Stimulated activated CD8-positive, alpha-beta memory T cell treated with anti-CD3 and anti-CD28 coated beads, Interleukin-7, amount 100 ng/mL, for 24 hours (primary cell): Measurements from ENCODE around the gene RAD50.
A peak's percentile ranks its signal among the peaks of the same experiment; 100 is the strongest.
"Not testable (repeated sequence)": the region's sequence is repeated elsewhere in the genome, so short reads cannot be mapped to it uniquely, and the experiment has no call there.

Experiments
- DNase-seq: peaks from one replicate; pipeline ENCODE4 v3.0.0-alpha.2; 2020; ENCODE audit warnings: low read depth

The RAD50 gene

GRCh38 chr5:132556763-132557477 lies at the start of gene RAD50:
RAD50 (plus strand) TSS chr5:132556977; CDS start chr5:132557325, 348 bp downstream.
- DNase-seq, result peak; percentile 86

- DNase-seq, result no peak
These were observed 46.7 kb upstream of the RAD50 start for GRCh38 chr5:132510076-132510475.

GRCh38 chr5:132513618-132514336 lies 43.0 kb upstream of the RAD50 start:
- not testable (repeated sequence) for DNase-seq

- DNase-seq, result not testable (repeated sequence)
These were observed 34.7 kb upstream of the RAD50 start for GRCh38 chr5:132522067-132522466.

DNA sequence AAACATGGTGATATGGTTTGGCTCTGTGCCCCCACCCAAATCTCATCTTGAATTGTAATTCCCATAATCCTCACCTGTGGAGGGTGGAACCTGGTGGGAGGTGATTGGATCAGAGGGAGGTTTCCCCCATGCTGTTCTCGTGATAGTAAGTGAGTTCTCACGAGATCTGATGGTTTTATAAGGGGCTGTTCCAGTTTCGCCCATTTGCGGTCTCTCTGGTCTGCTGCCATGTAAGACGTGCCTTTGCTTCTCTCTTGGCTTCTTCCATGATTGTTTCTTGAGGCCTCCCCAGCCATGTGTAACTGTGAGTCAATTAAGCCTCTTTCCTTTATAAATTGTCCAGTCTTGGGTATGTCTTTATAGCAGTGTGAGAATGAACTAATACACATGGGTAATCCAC lies 31.9 kb upstream of the RAD50 start:
- DNase-seq, result not testable (repeated sequence)

DNA sequence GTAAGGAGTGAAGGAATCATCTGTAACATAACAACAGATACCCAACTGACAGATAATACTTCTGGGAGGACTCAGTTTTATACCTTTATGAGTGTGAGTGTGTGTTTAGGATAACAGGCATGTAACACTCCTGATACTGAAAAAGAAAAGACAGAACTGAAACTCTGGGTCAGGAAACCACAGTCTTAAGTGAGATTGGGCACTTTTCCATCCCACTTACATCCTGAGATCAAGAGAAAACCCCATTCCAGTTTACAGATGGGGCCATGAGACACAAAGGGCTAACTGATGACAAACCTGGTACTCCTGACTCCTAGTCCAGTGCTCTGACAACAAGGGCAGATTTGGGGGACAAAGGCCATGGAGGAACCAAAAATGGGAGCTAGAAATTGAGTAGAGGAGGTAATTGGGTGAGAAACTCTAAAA lies 31.5 kb upstream of the RAD50 start:
- DNase-seq, result no peak

GRCh38 chr5:132526290-132526973 lies 30.3 kb upstream of the RAD50 start:
- DNase-seq, result no peak

GRCh38 chr5:132526974-132527564 lies 29.7 kb upstream of the RAD50 start:
- DNase-seq, result no peak

- no peak for DNase-seq
These were observed 28.8 kb upstream of the RAD50 start for GRCh38 chr5:132528021-132528420.

DNA sequence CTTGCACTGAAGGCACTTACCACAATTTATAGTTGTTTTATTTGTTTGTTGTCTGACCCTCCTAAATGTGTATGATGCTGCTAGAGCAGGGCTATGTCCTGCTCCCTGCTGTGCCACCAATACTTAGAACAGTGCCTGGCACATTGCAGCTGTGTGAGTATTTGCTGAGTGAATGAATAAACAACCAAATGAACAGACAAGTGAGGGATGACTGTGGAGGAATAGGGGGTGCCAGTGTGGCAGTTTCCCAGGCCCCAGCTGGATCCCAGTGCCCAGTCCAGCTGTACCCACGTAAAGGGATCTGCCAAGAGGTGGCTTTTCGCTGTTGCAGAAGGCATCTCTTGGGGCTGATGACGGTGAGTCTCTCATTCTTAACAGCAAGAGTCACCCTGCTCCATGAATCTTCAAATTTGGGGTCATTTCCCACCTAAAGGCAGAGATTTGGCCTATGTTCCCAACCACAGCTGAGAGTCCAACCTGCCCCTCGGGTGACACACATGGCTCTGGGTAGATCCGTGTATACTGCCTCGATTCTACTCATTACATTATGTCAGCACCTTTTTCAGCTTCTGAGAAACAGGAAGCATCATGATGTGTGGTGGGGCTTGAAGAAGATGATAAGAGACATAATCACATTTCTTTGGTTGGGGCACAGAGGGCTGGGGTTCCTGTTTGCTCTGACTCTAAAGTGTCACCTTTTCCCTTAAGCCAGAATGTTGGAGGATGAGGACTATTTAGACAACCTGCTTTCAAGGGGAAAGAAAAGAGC lies 27.7 kb upstream of the RAD50 start:
- DNase-seq, result no peak

DNA sequence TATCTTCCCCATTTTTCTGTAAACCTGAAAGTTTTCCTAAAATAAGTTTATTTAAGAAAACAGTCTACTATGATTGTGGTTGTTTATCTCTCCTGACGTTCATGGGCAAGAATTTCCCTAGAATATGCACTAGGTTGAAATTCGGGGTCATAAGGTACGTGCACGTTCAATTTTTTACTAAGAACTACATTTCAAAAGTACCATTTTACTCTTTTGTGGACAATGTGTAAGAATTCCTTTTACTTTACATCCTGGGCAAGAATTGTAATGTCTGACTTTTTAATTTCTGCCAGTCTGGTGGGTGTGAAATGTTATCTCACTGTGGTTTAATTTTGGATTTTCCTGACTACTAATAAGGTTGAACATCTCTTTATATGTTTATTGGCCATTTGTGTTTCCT lies 25.8 kb upstream of the RAD50 start:
- no peak for DNase-seq

GRCh38 chr5:132539716-132540115 lies 17.1 kb upstream of the RAD50 start:
- DNase-seq, result no peak

DNA sequence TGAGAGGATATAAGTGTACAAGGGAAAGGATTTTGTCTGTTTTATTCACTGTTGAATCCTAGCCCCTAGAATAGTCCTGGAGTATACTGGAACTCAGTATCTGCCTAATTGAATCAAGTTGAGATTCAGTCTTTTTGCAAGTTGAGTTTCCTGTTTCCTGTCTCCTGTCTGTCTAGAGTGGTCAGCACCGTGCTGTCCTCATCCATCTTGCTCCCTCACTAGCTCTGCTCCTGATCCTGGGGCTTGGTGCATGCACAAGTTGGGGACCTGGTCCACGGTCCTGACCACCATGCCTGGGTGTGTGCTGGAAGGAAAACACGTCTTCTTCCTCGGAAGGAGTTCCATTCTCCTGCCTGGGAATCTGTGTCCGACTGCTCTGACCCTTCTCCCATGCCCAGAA lies 16.6 kb upstream of the RAD50 start:
- DNase-seq, result no peak

DNA sequence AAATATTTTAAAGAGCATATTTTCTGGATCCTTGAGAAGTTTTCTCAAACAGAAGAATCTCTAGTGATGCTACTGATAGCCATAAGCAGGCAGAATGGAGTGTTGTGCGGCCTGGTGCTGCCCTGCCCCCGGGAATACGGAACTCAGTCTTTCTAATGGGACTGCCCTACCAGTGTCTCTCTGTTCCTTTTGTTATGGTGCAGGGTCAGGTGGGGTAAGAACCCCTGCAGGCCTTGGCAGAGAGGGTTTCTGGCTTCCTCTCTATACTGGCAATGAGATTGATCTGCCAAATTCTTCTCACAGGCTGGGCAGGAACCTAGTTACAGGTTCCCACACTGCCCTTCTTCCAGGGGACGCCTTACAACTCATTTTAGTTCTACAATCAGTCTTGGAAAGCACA lies 16.0 kb upstream of the RAD50 start:
- DNase-seq, result no peak

- DNase-seq, result no peak
These were observed 13.1 kb upstream of the RAD50 start, which contains the start of gene IL5 for GRCh38 chr5:132543472-132544201. IL5 (minus strand) TSS chr5:132543522; CDS start chr5:132543478, 44 bp downstream.

DNA sequence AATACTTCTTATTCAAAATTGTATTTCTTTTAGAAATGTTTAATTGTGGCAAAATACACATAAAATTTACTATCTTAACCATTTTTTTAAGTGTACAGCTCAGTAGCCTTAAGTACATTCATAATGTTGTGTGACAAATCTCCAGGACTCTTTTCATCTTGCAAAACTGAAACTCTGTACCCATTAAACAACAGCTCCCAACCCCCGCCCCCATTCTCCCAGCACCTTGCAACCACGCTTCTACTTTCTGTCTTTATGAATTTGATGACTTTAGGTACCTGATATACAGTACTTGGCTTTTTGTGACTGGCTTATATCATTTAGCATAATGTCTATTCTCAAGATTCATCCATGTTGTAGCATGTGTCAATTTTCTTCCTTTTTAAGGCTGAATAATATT lies 10.7 kb upstream of the RAD50 start:
- DNase-seq, result peak; percentile 21

- no peak for DNase-seq
These were observed 9.5 kb upstream of the RAD50 start for GRCh38 chr5:132547269-132547668.

DNA sequence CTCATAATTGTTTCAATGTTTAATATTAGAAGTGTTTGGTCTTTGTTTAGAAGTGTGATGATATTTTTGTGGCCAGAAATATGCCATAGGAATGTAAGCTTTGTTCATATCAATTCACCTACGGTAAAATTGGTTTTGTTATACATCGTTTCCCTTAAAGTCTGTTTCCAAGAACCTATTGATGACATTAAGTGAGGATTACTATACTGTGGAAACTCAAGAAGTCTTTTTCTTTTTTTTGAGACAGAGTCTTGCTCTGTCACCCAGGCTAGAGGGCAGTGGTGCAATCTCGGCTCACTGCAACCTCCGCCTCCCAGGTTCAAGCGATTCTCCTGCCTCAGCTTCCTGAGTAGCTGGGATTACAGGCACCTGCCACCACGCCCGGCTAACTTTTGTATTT lies 7.9 kb upstream of the RAD50 start:
- not testable (repeated sequence) for DNase-seq

GRCh38 chr5:132549576-132549975 lies 7.2 kb upstream of the RAD50 start:
- no peak for DNase-seq

GRCh38 chr5:132556153-132556762 lies 519 bp upstream of the RAD50 start:
- no peak for DNase-seq
